Mammary epithelial cell (primary cell): ENCODE results near the gene LDLRAD4.

Experiments
- CTCF ChIP-seq, 2 donors: IDR thresholded peaks in 1 of 2; conservative IDR thresholded peaks in 1 of 2; 2 replicates each; pipeline ENCODE4 v1.5.1; 2011 to 2012; ENCODE audit warnings: inconsistent platforms in 2 of 2, low read length in 2 of 2, mild to moderate bottlenecking in 2 of 2, control low read depth in 1 of 2, low read depth in 1 of 2; ENCODE audit not compliant: insufficient read depth in 1 of 2; ENCODE audit errors: extremely low read depth in 1 of 2
- EZH2 ChIP-seq: IDR thresholded peaks from 2 replicates; pipeline ENCODE4 v1.6.1; 2012; ENCODE audit warnings: low read length, inconsistent platforms, borderline replicate concordance

GRCh38 chr18:13482618-13482945 is 264.0 kb downstream of the LDLRAD4 start:
- no peak for TF ChIP-seq CTCF (conservative IDR thresholded peaks at IDR 0.05 in 1 of 2, IDR thresholded peaks at IDR 0.05 in 1 of 2; ENCODE audit: extremely low read depth in 1 of 2, insufficient read depth in 1 of 2, low read depth in 1 of 2, low read length in 2 of 2)
- no peak for TF ChIP-seq EZH2
